Stimulated activated naive CD4-positive, alpha-beta T cell (primary cell): ENCODE results near the gene AMPH.
"Not testable (repeated sequence)": the region's sequence is repeated elsewhere in the genome, so short reads cannot be mapped to it uniquely, and the experiment has no call there.

Experiments
- DNase-seq, 6 experiments: peaks; one replicate each; lab custom pipeline; 2025; lab: John Stamatoyannopoulos, UW

Gene AMPH

GRCh38 chr7:38628630-38629385 is 2.4 kb downstream of the AMPH start:
- DNase-seq, result no peak

- DNase-seq, result no peak
Measured at GRCh38 chr7:38625866-38626265, 5.3 kb downstream of the AMPH start.

- DNase-seq, result no peak
Measured at GRCh38 chr7:38615665-38616064, 15.5 kb downstream of the AMPH start.

GRCh38 chr7:38607466-38607865 is 23.7 kb downstream of the AMPH start:
- DNase-seq, result no peak

DNA sequence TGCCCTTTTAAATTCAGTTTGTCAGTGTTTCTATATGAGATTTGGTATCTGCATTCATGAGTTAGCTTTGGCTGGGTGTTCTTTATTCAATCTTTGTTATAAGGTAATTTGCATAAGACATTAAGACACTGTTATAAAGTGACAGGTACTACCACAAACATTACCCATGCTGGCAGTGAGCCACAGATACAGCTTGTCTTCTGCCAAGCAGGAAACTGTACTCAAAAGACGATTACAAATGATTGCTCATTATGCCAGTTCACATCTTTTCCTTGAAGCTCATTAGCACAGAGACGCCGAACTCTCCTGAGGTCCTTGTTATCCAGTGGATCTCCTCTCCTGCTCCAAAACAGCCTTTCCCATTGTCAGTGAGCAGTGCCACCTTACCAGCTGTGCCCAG is 30.4 kb downstream of the AMPH start:
- no peak for DNase-seq

DNA sequence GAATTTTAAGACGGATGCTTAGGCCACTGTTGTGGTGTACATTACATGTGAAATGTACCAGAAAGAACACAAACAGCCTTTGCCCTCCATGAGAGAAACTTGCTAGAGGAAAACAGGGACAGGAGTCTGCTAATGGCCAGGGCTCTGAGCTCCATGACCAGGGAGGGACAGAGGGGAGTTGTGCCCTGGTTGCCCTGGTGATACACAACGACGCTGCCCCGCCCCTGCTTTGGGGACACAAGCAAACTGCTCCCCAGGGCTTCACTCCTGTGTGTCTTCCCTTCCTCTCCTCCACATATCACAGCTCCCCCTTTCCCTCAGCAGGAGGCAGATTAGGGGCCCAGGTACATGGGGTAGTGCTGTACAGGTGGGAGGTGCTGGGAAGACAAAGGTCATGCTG is 36.2 kb downstream of the AMPH start:
- DNase-seq, result no peak

DNA sequence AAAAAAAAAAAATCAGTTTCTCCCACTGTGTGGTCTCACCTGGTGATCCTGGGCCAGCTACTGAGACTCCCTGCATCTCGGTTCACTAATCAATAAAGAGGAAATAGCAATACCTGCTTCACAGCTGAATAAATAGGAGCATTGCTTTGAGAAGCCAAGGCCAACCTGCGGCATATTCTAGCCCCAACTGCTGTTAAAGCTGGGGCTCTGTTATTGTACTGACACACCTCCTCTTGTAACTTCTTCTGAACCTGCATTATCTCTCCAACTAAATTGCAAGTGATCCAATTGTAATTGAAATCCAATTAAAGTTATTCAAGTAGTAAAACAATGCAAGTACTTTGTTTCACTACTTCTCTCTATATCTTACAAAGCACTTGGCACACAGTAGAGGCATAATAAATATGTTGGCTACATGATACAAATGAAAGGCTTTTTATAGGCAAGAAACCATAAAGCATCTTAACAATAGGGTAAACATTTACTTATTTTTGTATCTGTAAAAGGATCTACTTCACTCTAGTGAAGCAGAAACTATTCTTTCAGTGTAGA is 38.4 kb downstream of the AMPH start:
- no peak for DNase-seq

DNA sequence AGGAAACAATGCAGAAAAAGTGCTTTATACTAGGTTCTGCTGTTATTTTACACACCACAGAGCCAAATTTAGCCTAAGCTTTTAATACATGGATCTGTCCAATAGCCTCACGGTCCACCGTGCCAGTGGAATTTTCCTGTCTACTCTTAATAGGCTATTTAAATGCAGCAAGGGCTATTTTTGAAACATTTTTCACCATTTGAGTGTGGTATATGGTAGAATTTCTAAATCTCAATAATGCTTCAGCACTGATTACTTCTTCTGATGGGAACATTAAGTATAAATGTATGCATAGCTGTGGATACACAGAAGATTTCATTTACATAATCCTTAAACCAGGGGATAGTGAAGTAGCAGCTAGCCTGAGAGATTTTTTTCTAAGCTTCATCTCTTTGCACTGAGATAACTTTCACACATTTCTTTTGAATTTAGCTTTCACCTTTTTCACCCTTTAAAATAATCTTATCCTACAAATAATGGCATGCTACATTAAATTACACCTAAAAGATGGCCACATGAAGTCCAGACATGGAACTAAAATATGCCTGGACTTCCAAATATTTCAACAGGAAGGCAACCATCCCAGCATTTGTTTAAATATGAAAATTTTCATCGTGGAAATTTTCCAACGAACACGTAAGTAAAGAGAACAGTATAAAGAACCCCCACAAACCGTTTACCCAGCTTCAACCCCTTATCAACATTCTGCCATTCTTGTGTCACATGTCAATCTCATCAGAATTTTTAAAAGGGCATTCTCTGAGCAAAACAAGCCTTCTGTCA is 45.4 kb downstream of the AMPH start:
- DNase-seq, result no peak

- DNase-seq, result no peak
Measured at GRCh38 chr7:38584443-38585210, 46.5 kb downstream of the AMPH start.

DNA sequence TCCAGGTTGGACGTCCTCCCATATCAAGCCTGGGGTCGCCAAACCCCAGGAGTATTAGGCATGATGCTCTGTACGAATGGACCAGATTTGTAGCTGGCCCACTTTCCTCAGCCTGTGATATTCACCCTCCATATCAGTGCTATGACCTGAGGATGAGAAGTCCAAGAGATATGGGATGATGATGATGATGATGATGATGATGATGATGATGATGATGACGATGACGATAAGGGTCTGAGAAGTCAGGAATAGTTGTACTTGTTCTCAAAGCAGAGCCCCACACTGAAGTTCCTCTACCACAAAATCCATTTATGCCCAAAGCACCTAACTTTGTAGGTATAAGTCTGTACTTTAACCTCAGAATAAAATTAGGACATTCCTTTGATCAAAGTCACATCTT is 50.7 kb downstream of the AMPH start:
- no peak for DNase-seq

- DNase-seq, result no peak
Measured at GRCh38 chr7:38574086-38574485, 57.1 kb downstream of the AMPH start.

DNA sequence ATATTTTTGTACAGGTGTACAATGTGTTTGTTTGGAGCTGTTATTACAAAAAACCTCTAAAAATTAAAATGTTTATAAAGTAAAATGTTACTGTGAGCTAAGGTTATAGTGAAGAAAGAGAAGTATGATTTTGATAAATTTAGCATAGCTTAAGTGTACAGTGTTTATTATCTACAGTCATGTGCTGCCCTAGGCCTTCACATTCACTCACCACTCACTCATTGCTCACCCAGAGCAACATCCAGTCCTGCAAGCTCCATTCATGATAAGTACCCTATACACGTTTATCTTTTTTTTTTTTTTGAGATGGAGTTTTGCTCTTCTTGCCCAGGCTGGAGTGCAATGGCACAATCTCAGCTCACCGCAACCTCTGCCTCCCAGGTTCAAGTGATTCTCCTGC is 59.6 kb downstream of the AMPH start:
- DNase-seq, result not testable (repeated sequence)

DNA sequence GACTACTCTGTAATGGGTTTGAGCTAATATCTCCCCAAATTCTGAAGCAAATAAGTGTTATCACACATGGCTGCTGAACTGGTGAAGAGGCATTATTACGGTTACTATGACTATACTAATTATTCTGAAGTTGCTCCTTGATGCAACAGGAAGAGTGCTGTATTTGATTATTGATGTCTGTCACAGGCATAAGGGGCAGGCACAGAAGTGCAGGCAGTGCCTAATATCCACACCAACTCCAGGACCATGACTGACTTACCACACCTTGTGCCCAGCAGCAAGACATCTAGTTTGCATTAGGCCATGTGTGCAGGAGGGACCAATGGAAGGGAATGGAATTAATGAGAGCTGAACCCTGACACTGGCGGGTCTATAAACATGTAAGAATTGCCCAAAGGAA is 62.7 kb downstream of the AMPH start:
- DNase-seq, result no peak

GRCh38 chr7:38565289-38565688 is 65.9 kb downstream of the AMPH start:
- DNase-seq, result no peak

DNA sequence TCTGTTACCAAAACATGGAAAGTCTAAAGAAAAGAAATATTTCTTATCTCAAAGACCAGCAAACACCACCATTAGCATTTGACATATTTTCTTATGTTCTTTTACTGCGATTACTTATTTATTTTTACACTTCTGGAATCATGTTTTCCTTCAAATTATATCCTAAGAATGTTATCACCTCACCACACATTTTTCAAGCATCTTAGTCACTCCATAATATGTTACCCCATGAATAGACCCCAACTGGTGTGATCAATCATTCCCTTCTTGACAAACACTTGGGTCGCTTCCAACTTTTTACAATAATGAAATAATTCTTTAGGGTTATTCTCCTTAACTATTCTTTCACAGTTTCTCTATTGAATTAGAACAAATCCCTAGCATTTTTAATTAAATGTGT is 67.4 kb downstream of the AMPH start:
- no peak for DNase-seq

- DNase-seq, result no peak
Measured at GRCh38 chr7:38561166-38561565, 70.0 kb downstream of the AMPH start.

GRCh38 chr7:38558761-38559345 is 72.3 kb downstream of the AMPH start:
- DNase-seq, result no peak

GRCh38 chr7:38554586-38554985 is 76.6 kb downstream of the AMPH start:
- DNase-seq, result no peak

- DNase-seq, result no peak
Measured at GRCh38 chr7:38550836-38551235, 80.3 kb downstream of the AMPH start.

DNA sequence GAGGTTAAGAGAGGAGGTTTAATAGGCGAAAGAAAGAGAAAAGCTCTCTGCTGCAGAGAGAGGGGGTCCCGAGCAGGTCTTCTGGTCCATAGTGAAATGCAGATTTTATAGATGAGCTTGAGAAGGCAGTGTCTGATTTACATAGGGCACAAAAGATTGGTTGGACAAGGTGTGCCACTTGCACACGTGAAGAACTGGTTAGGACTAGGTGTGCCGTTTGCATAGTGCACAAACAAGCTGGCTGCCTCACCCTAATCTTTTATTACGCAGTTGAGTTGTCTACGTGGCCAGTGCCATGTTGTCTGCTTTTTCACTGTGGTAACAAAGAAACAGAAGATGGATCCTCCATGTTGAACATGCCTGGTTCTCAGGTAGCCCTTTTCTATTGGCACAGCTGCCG is 82.6 kb downstream of the AMPH start:
- DNase-seq, result no peak

GRCh38 chr7:38546763-38547162 is 84.4 kb downstream of the AMPH start:
- DNase-seq, result no peak

- DNase-seq, result no peak
Measured at GRCh38 chr7:38545977-38546376, 85.2 kb downstream of the AMPH start.
